Stimulated activated CD4-positive, alpha-beta T cell treated with anti-CD3 and anti-CD28 coated beads, Interleukin-1b, Interleukin-23, amount 100 ng/mL, for 24 hours (primary cell): ENCODE data around the gene APPL2.

ENCODE experiments used
- DNase-seq, 4 experiments: peaks; one replicate each; pipeline ENCODE4 v3.0.0-alpha.2; 2020; ENCODE audit warnings: low read depth in 4 of 4, low spot score in 1 of 4

APPL2 gene

GRCh38 chr12:105141320-105141922 is 94.6 kb downstream of the APPL2 start:
- DNase-seq: no peak

GRCh38 chr12:105138248-105138647 is 97.7 kb downstream of the APPL2 start:
- no peak for DNase-seq
